Right lobe of liver (tissue), 6 donors: ENCODE data around the gene RAB35. TPM values are rescaled to one million over a fixed set of nuclear protein-coding genes. Genes with fewer than 3 reads are reported as not detected.

Experiments used
- ATAC-seq, 4 donors: fragments of 200-7000 bp; cut with Tn5 transposase; one replicate each; pipeline ENCODE4 v1.9.1; 2020; ENCODE audit warnings: mild to moderate bottlenecking in 4 of 4, moderate library complexity in 4 of 4
- DNase-seq, 3 donors: peaks; one replicate each; pipeline ENCODE4 v3.0.0-alpha.2; 2020
- H3K27ac ChIP-seq, 3 donors: fragments of 200-600 bp; one replicate each; pipeline ENCODE4 v1.8.0; 2022
- H3K27me3 ChIP-seq, 2 donors: fragments of 200-600 bp; one replicate each; pipeline ENCODE4 v1.8.0; 2022
- H3K36me3 ChIP-seq, 4 donors: fragments of 200-600 bp; sonication (generic) in 1 of 4; one replicate each; pipeline versions ENCODE4 v1.5.1 to v1.8.0; 2017 to 2022; ENCODE audit warnings: control low read depth in 1 of 4
- H3K4me1 ChIP-seq, 4 donors: fragments of 200-600 bp; sonication (generic) in 1 of 4; one replicate each; pipeline versions ENCODE4 v1.5.1 to v1.8.0; 2017 to 2022; ENCODE audit warnings: control low read depth in 1 of 4
- H3K4me3 ChIP-seq, 3 donors: fragments of 200-600 bp; one replicate each; pipeline ENCODE4 v1.8.0; 2022
- H3K9me3 ChIP-seq, 4 donors: fragments of 200-600 bp; sonication (generic) in 1 of 4; one replicate each; pipeline versions ENCODE4 v1.5.1 to v1.8.0; 2017 to 2022; ENCODE audit warnings: control low read depth in 1 of 4
- CTCF ChIP-seq, 4 donors: fragments of 200-600 bp in 3 of 4; fragments of 450-650 bp in 1 of 4; IDR thresholded peaks; one replicate each; pipeline versions ENCODE4 v1.5.1 to v1.8.0; 2016 to 2022; ENCODE audit warnings: antibody characterized with exemption in 4 of 4, mild to moderate bottlenecking in 2 of 4
- POLR2A ChIP-seq: fragments of 450-650 bp; IDR thresholded peaks from one replicate; pipeline ENCODE4 v1.6.1; 2017; ENCODE audit warnings: antibody characterized with exemption, mild to moderate bottlenecking
- WGBS: methylation state at CpG from one replicate; pipeline ENCODE4 v1.1.6; 2018; ENCODE audit warnings: low coverage, low lambda C conversion rate; ENCODE audit not compliant: insufficient coverage; ENCODE audit errors: missing lambda C conversion rate; 5-methylcytosine and 5-hydroxymethylcytosine counted together
- intact Hi-C, 2 donors: fragments of 100-400 bp; cut with DNase I; formaldehyde crosslinking; loops; one replicate each; pipeline versions ENCODE4 v1.11.2 to v1.14.1; 2022
- total RNA-seq, 6 experiments: library from RNA; depleted of rRNA in 2 of 6; stranded (reverse); fragments of >200 nt in 2 of 6; fragmentation: NEBNext Ultra II Directional in 3 of 6; extraction: Animal tissue kit (Norgen Biotek cat#: 25700) in 3 of 6; gene quantifications; one replicate each; pipeline versions ENCODE4 v1.1.0 to v1.2.4, GENCODE V29; 2016 to 2023
- donor health status: DM: no; HTN: yes; CAD: no.
- donor health status: DM: no; HTN: no; CAD: no.
- donor health status: DM: no; HTN: no; CAD: no.
- donor health status: DM: no; HTN: yes; CAD: no.
- donor health status: DM: no; HTN: yes; CAD: no.

RAB35 gene
- total RNA-seq, 6 experiments from 2014 or later: 11.7 to 22.1 (median 14.7) TPM

- Histone ChIP-seq H3K4me1 (peaks cover 0 to 7% (median 0%) of the 10 kb centered on the region in 4 donors), H3K4me3 (no peak overlapping the region), H3K27ac (peak overlapping the region in 2 of 3 donors; percentile 49 to 51), H3K27me3 (no peaks in the 10 kb centered on the region), H3K36me3 (peaks cover 0 to 52% (median 26%) of the 10 kb centered on the region in 4 donors), H3K9me3 (no peaks in the 10 kb centered on the region)
- DNase-seq: no peak
- peak; percentile 66 to 81 (median 74) for ATAC-seq
- TF ChIP-seq CTCF (IDR thresholded peaks at IDR 0.05) (no peak), POLR2A (no peak)
- intact Hi-C loops: no loop called here
- 43% methylated on average over 1 of the region's 2 CpGs for WGBS
Measured at GRCh38 chr12:120126635-120127005, 10.1 kb upstream of the RAB35 start.

- intact Hi-C loops: no loop called here
- Histone ChIP-seq H3K27me3 (no peaks in the 10 kb centered on the region), H3K9me3 (no peaks in the 10 kb centered on the region), H3K4me3 (no peak overlapping the region), H3K4me1 (peaks cover 0 to 7% (median 0%) of the 10 kb centered on the region in 4 donors), H3K27ac (peak overlapping the region in 2 of 3 donors; percentile 49 to 51), H3K36me3 (peaks cover 0 to 46% (median 23%) of the 10 kb centered on the region in 4 donors)
- WGBS: 87% methylated on average over 4 of the region's 6 CpGs
- TF ChIP-seq POLR2A: no peak
- no peak for TF ChIP-seq CTCF (IDR thresholded peaks at IDR 0.05)
- no peak for DNase-seq
- peak in 3 of 4 donors; percentile 5 to 17 (median 6) for ATAC-seq
Measured at GRCh38 chr12:120125792-120126634, 9.5 kb upstream of the RAB35 start.

GRCh38 chr12:120125029-120125428 is 8.5 kb upstream of the RAB35 start:
- no peak overlapping the region for H3K4me3 ChIP-seq
- intact Hi-C loops: no loop called here
- H3K27ac ChIP-seq: no peak overlapping the region
- no peaks in the 10 kb centered on the region for H3K27me3 ChIP-seq
- H3K9me3 ChIP-seq: no peaks in the 10 kb centered on the region
- peaks cover 0 to 36% (median 16%) of the 10 kb centered on the region in 4 donors for H3K36me3 ChIP-seq
- WGBS: 100% methylated on average over 2 of the region's 4 CpGs
- TF ChIP-seq POLR2A (no peak), CTCF (IDR thresholded peaks at IDR 0.05) (no peak)
- ATAC-seq (no peak), DNase-seq (no peak)
- peaks cover 0 to 7% (median 0%) of the 10 kb centered on the region in 4 donors for H3K4me1 ChIP-seq

- peaks cover 0 to 29% (median 5%) of the 10 kb centered on the region in 4 donors for H3K4me1 ChIP-seq
- TF ChIP-seq POLR2A: no peak
- TF ChIP-seq CTCF (IDR thresholded peaks at IDR 0.05): no peak
- DNase-seq: no peak
- H3K36me3 ChIP-seq: peaks cover 0 to 5% (median 0%) of the 10 kb centered on the region in 4 donors
- peak in 1 of 4 donors; percentile 10 for ATAC-seq
- H3K4me3 ChIP-seq: no peak overlapping the region
- H3K27ac ChIP-seq: no peak overlapping the region
- intact Hi-C loops: no loop called here
- no peaks in the 10 kb centered on the region for H3K27me3 ChIP-seq
- no peaks in the 10 kb centered on the region for H3K9me3 ChIP-seq
- 43% methylated on average over 4 of the region's 4 CpGs for WGBS
Measured at GRCh38 chr12:120121766-120122293, 5.3 kb upstream of the RAB35 start.
